Inferior parietal cortex (tissue), 1 donor: Measurements from ENCODE around the gene TBX20.
"Not testable (repeated sequence)": the region's sequence is repeated elsewhere in the genome, so short reads cannot be mapped to it uniquely, and the experiment has no call there.

ENCODE experiments used
- DNase-seq: peaks from one replicate; pipeline ENCODE4 v3.0.0-alpha.2; 2016; ENCODE audit errors: extremely low spot score

TBX20 gene

GRCh38 chr7:35161059-35161740, 92.7 kb downstream of the TBX20 start:
- DNase-seq = not testable (repeated sequence)
